ENCODE data around the gene DCAF7.

The DCAF7 gene

DNA sequence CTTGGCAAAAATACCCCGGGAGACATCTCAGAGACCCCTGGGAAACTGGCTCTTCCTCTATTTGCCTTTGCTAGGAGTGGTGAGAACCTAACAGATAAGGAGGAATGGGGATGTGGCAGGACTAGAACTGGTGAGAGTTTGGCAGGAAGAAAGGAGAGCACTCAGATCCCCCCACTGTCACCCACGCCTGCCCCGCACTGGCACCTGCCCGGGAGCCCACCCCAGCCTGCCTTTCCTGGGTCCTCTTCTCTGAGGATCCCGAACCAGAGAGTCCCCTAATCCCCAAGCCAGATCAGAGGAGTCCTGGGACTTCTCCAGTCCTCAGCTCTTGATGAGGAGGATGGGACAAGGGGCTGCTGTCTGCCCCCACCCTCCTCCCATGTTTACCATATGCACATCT, 23.4 kb upstream of the DCAF7 start:
- Histone ChIP-seq H3K27me3 (ENCODE audit: insufficient read depth, insufficient read length) (peaks cover 3% of the 10 kb centered on the region), H3K36me3 (ENCODE audit: insufficient read depth, insufficient read length, low read length) (no peaks in the 10 kb centered on the region), H3K9me3 (ENCODE audit: insufficient read depth, low read length) (no peaks in the 10 kb centered on the region), H3K9ac (ENCODE audit: insufficient read length, low read depth) (no peak overlapping the region), H3K4me3 (ENCODE audit: insufficient read length, low read depth) (no peak overlapping the region), H3K4me1 (ENCODE audit: insufficient read depth, insufficient read length) (peaks cover 22% of the 10 kb centered on the region)
- TF ChIP-seq ZNF274 (IDR thresholded peaks at IDR 0.05; ENCODE audit: low read depth, low read length) (no peak), YY1 (IDR thresholded peaks at IDR 0.05; ENCODE audit: insufficient read depth, insufficient read length) (no peak), SUZ12 (IDR thresholded peaks at IDR 0.05; ENCODE audit: extremely low read depth, insufficient read depth, insufficient read length) (no peak)
- DNase-seq (ENCODE audit: low read depth, low spot score) = no peak

DNA sequence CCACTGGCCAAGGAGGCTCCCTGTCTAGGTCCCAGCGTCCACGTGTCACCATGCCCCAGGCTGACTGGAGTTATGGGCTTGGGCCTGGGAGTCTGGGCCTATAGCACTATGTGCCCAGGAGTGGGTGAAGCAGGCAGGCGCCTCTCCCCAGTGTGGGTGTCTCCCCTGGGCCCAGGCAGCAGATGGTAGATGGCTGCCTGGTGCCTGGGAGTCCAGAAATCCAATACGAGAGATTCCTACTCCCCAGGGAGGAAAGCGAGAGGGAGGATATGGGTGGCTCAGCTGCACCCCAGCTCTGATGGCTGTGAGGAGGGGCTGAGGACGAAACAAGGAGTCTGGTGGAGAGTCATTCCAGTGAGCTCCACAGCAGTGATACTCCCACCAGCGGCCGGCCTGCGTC, 22.1 kb upstream of the DCAF7 start:
- TF ChIP-seq SUZ12 (IDR thresholded peaks at IDR 0.05; ENCODE audit: extremely low read depth, insufficient read depth, insufficient read length) (no peak), ZNF274 (IDR thresholded peaks at IDR 0.05; ENCODE audit: low read depth, low read length) (no peak), YY1 (IDR thresholded peaks at IDR 0.05; ENCODE audit: insufficient read depth, insufficient read length) (no peak)
- H3K9me3 ChIP-seq (ENCODE audit: insufficient read depth, low read length) = no peaks in the 10 kb centered on the region
- H3K4me3 ChIP-seq (ENCODE audit: insufficient read length, low read depth) = no peak overlapping the region
- peaks cover 18% of the 10 kb centered on the region for H3K4me1 ChIP-seq (ENCODE audit: insufficient read depth, insufficient read length)
- peaks cover 3% of the 10 kb centered on the region for H3K27me3 ChIP-seq (ENCODE audit: insufficient read depth, insufficient read length)
- H3K36me3 ChIP-seq (ENCODE audit: insufficient read depth, insufficient read length, low read length) = no peaks in the 10 kb centered on the region
- DNase-seq (ENCODE audit: low read depth, low spot score) = no peak
- H3K9ac ChIP-seq (ENCODE audit: insufficient read length, low read depth) = no peak overlapping the region

GRCh38 chr17:63529711-63530556, 20.3 kb upstream of the DCAF7 start:
- Histone ChIP-seq H3K4me1 (ENCODE audit: insufficient read depth, insufficient read length) (peaks cover 17% of the 10 kb centered on the region), H3K27me3 (ENCODE audit: insufficient read depth, insufficient read length) (no peaks in the 10 kb centered on the region), H3K36me3 (ENCODE audit: insufficient read depth, insufficient read length, low read length) (no peaks in the 10 kb centered on the region), H3K9me3 (ENCODE audit: insufficient read depth, low read length) (no peaks in the 10 kb centered on the region), H3K4me3 (ENCODE audit: insufficient read length, low read depth) (no peak overlapping the region), H3K9ac (ENCODE audit: insufficient read length, low read depth) (no peak overlapping the region)
- TF ChIP-seq SUZ12 (IDR thresholded peaks at IDR 0.05; ENCODE audit: extremely low read depth, insufficient read depth, insufficient read length) = no peak
- no peak for TF ChIP-seq YY1 (IDR thresholded peaks at IDR 0.05; ENCODE audit: insufficient read depth, insufficient read length)
- no peak for TF ChIP-seq ZNF274 (IDR thresholded peaks at IDR 0.05; ENCODE audit: low read depth, low read length)
- no peak for DNase-seq (ENCODE audit: low read depth, low spot score)

DNA sequence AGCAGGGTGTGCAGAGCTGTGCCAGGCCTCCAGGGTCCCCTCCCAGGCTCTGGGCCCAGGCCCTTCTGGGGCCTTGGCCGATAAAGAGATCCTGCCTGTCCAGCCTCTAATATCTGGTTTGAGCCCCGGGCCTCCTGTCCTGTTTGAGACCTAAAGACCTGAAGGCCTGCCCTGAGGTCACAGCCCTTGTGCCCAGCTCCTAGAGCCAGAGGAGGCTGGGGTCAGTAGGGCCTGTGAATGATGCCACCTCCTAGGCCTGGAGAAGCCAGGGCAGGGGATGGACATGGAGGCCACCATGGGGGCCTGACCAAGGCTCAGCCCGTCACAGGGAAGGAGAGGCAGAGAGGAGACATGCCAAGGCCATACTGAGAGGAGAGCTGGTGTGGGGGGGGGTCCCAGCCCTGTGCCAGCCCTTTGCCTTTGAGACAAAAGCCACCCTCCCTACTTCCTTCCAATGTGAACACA, 19.7 kb upstream of the DCAF7 start:
- H3K9me3 ChIP-seq (ENCODE audit: insufficient read depth, low read length) = no peaks in the 10 kb centered on the region
- no peaks in the 10 kb centered on the region for H3K27me3 ChIP-seq (ENCODE audit: insufficient read depth, insufficient read length)
- no peak overlapping the region for H3K4me3 ChIP-seq (ENCODE audit: insufficient read length, low read depth)
- no peak for DNase-seq (ENCODE audit: low read depth, low spot score)
- no peak for TF ChIP-seq ZNF274 (IDR thresholded peaks at IDR 0.05; ENCODE audit: low read depth, low read length)
- TF ChIP-seq YY1 (IDR thresholded peaks at IDR 0.05; ENCODE audit: insufficient read depth, insufficient read length) = no peak
- TF ChIP-seq SUZ12 (IDR thresholded peaks at IDR 0.05; ENCODE audit: extremely low read depth, insufficient read depth, insufficient read length) = no peak
- H3K4me1 ChIP-seq (ENCODE audit: insufficient read depth, insufficient read length) = peaks cover 13% of the 10 kb centered on the region
- no peak overlapping the region for H3K9ac ChIP-seq (ENCODE audit: insufficient read length, low read depth)
- H3K36me3 ChIP-seq (ENCODE audit: insufficient read depth, insufficient read length, low read length) = no peaks in the 10 kb centered on the region

DNA sequence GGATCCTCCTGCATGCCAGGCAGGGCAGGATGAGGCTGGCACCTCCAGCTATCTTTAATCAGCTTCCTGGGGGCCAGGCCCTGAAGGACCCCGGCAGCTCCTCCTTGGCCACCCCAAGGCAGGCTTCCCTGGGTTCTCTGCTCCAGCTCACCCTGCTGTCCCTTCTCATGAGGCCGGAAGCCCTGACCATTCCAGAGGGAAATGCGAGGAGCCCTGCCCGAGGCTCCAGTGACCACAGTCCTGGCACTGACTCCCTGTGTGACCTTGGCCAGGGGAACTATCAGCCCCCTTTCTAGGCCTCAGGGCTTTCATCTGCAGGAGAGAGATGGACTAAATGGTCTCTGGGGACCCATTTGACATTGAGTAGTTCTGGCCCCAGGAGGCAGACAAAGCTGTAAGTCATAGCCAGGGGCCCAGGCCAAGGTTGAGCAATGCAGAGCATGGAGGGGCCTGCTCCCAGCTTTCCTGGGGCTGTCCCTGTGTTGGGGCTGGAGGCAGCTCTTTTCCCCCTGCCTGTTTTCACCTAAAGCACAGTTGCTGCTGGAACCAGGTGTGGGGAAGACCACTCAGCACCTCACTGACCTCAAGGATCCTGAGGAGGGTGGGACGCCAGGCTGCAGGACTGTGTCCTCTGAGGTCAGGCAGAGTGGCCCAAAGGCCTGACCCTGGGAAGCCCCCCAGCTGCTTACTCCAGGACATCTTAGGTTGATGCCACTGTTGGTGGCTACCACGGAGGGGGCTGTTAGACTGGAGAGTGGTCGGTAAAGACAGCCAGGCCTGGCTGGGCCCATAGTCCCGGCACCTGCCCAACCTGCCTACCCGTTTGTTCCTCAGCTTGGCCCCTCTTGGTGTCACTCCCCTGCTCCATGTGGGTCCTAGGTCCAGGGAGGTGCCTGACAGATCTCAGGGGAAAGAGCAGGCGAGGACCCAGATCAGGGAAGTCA, 19.0 kb upstream of the DCAF7 start:
- TF ChIP-seq ZNF274 (IDR thresholded peaks at IDR 0.05; ENCODE audit: low read depth, low read length) = no peak
- no peak for TF ChIP-seq YY1 (IDR thresholded peaks at IDR 0.05; ENCODE audit: insufficient read depth, insufficient read length)
- no peak for TF ChIP-seq SUZ12 (IDR thresholded peaks at IDR 0.05; ENCODE audit: extremely low read depth, insufficient read depth, insufficient read length)
- H3K4me1 ChIP-seq (ENCODE audit: insufficient read depth, insufficient read length) = peaks cover 12% of the 10 kb centered on the region
- no peak overlapping the region for H3K4me3 ChIP-seq (ENCODE audit: insufficient read length, low read depth)
- no peak for DNase-seq (ENCODE audit: low read depth, low spot score)
- no peaks in the 10 kb centered on the region for H3K9me3 ChIP-seq (ENCODE audit: insufficient read depth, low read length)
- H3K36me3 ChIP-seq (ENCODE audit: insufficient read depth, insufficient read length, low read length) = no peaks in the 10 kb centered on the region
- H3K27me3 ChIP-seq (ENCODE audit: insufficient read depth, insufficient read length) = no peaks in the 10 kb centered on the region
- no peak overlapping the region for H3K9ac ChIP-seq (ENCODE audit: insufficient read length, low read depth)

DNA sequence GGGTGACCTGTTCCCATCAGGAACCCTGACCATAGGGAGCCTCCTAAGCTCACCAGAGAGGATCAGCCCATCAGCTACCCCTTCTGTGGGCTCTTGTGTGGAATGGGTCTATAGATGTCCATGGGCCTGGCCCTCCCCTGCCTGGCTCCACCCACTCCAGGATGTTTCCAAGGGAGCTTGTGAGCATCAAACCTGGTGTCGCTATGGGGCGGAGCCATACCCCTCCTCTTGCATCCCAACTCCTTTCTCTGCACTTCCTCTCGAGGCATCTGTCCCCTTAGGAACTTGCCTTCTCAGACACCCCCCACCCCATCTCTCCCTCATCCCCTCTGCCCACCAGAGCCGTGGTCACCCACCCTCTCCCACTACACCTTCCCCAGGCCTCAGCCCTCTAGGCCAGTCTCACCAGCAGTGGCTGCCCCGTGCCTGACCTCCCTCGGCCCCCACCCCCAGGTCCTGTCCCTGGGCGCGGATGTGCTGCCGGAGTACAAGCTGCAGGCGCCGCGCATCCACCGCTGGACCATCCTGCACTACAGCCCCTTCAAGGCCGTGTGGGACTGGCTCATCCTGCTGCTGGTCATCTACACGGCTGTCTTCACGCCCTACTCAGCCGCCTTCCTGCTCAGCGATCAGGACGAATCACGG, 16.7 kb upstream of the DCAF7 start:
- Histone ChIP-seq H3K4me1 (ENCODE audit: insufficient read depth, insufficient read length) (peaks cover 2% of the 10 kb centered on the region), H3K4me3 (ENCODE audit: insufficient read length, low read depth) (no peak overlapping the region), H3K27me3 (ENCODE audit: insufficient read depth, insufficient read length) (no peaks in the 10 kb centered on the region), H3K9ac (ENCODE audit: insufficient read length, low read depth) (no peak overlapping the region), H3K36me3 (ENCODE audit: insufficient read depth, insufficient read length, low read length) (no peaks in the 10 kb centered on the region), H3K9me3 (ENCODE audit: insufficient read depth, low read length) (no peaks in the 10 kb centered on the region)
- TF ChIP-seq YY1 (IDR thresholded peaks at IDR 0.05; ENCODE audit: insufficient read depth, insufficient read length) = no peak
- no peak for TF ChIP-seq SUZ12 (IDR thresholded peaks at IDR 0.05; ENCODE audit: extremely low read depth, insufficient read depth, insufficient read length)
- no peak for TF ChIP-seq ZNF274 (IDR thresholded peaks at IDR 0.05; ENCODE audit: low read depth, low read length)
- no peak for DNase-seq (ENCODE audit: low read depth, low spot score)

All from NT2/D1 (cell line).